Fibroblast of pulmonary artery (primary cell): ENCODE data around the gene ZDHHC14.
"Not testable (repeated sequence)": the region's sequence is repeated elsewhere in the genome, so short reads cannot be mapped to it uniquely, and the experiment has no call there.

Experiments used
- DNase-seq: peaks from one replicate; pipeline ENCODE4 v3.0.0-alpha.2; 2010; ENCODE audit warnings: low read depth
- H3K4me3 ChIP-seq: replicated peaks from 2 replicates; pipeline ENCODE4 v1.5.1; 2011; ENCODE audit warnings: low read depth, mild to moderate bottlenecking, control low read depth, low read length, moderate library complexity
- CTCF ChIP-seq: IDR thresholded peaks from 2 replicates; pipeline ENCODE4 v1.5.1; 2011; ENCODE audit warnings: mild to moderate bottlenecking, control low read depth, low read length, inconsistent platforms; ENCODE audit errors: missing control alignments

Gene ZDHHC14

GRCh38 chr6:157386023-157386422, 5.0 kb downstream of the ZDHHC14 start:
- no peak for TF ChIP-seq CTCF
- no peak overlapping the region for H3K4me3 ChIP-seq
- no peak for DNase-seq

- H3K4me3 ChIP-seq: no peak overlapping the region
- TF ChIP-seq CTCF: no peak
- DNase-seq: no peak
These were observed 5.5 kb downstream of the ZDHHC14 start for GRCh38 chr6:157386454-157386853.

- no peak for DNase-seq
- no peak for TF ChIP-seq CTCF
- H3K4me3 ChIP-seq: no peak overlapping the region
These were observed 7.9 kb downstream of the ZDHHC14 start for GRCh38 chr6:157388924-157389323.

GRCh38 chr6:157390273-157391060, 9.5 kb downstream of the ZDHHC14 start:
- H3K4me3 ChIP-seq: no peak overlapping the region
- TF ChIP-seq CTCF: no peak
- no peak for DNase-seq

GRCh38 chr6:157392927-157393668, 12.1 kb downstream of the ZDHHC14 start:
- DNase-seq: no peak
- H3K4me3 ChIP-seq: no peak overlapping the region
- TF ChIP-seq CTCF: no peak

- TF ChIP-seq CTCF: no peak
- DNase-seq: no peak
- H3K4me3 ChIP-seq: no peak overlapping the region
These were observed 12.8 kb downstream of the ZDHHC14 start for GRCh38 chr6:157393669-157394327.

- not testable (repeated sequence) for H3K4me3 ChIP-seq, DNase-seq
These were observed 14.2 kb downstream of the ZDHHC14 start for GRCh38 chr6:157395199-157395598.
